SU-DHL-6 (cell line): ENCODE results near the gene LRRC23.

Experiments
- H2AFZ ChIP-seq: fragments of 200-600 bp; sonication (generic); 2 replicates; pipeline ENCODE4 v1.6.1; 2014; ENCODE audit warnings: low read depth, mild to moderate bottlenecking, moderate library complexity, mixed read lengths, antibody characterized with exemption, low read length; ENCODE audit not compliant: severe bottlenecking
- H3F3A ChIP-seq: fragments of 200-600 bp; shearing (Covaris generic); 2 replicates; pipeline ENCODE4 v1.6.0; 2016; ENCODE audit warnings: antibody characterized with exemption, mild to moderate bottlenecking; ENCODE audit not compliant: insufficient read depth
- H3K27ac ChIP-seq: fragments of 200-600 bp; sonication (generic); 2 replicates; pipeline ENCODE4 v1.5.1; 2016; ENCODE audit warnings: low read depth, mild to moderate bottlenecking, low read length, moderate library complexity, mixed read lengths
- H3K27me3 ChIP-seq: fragments of 200-600 bp; sonication (generic), shearing (Covaris generic); 2 replicates; pipeline ENCODE4 v1.6.0; 2014; ENCODE audit warnings: mild to moderate bottlenecking, low read length
- H3K36me3 ChIP-seq: fragments of 200-600 bp; sonication (generic); 2 replicates; pipeline ENCODE4 v1.6.1; 2014; ENCODE audit warnings: mild to moderate bottlenecking, low read length, mixed read lengths
- H3K4me2 ChIP-seq: fragments of 300-600, 200-600 bp; shearing (Covaris generic), sonication (generic); 2 replicates; pipeline ENCODE4 v1.6.0; 2014; ENCODE audit warnings: low read length, low read depth, mild to moderate bottlenecking; ENCODE audit not compliant: poor library complexity, severe bottlenecking
- H3K4me3 ChIP-seq: fragments of 200-600 bp; sonication (generic); 2 replicates; pipeline ENCODE4 v1.5.1; 2014; ENCODE audit warnings: antibody characterized with exemption, low read length, mild to moderate bottlenecking, mixed read lengths; ENCODE audit not compliant: insufficient read depth, poor library complexity, severe bottlenecking
- H3K79me2 ChIP-seq: fragments of 200-600 bp; sonication (generic); 2 replicates; pipeline ENCODE4 v1.6.1; 2014; ENCODE audit warnings: mild to moderate bottlenecking, low read length, moderate library complexity; ENCODE audit not compliant: insufficient read depth
- H3K9ac ChIP-seq: fragments of 200-600 bp; sonication (generic); 2 replicates; pipeline ENCODE4 v1.7.0; 2014; ENCODE audit warnings: mild to moderate bottlenecking, low read length
- H3K9me2 ChIP-seq: fragments of 200-600 bp; sonication (generic); replicated peaks from 2 replicates; pipeline ENCODE4 v1.6.1; 2014; ENCODE audit warnings: low read length; ENCODE audit not compliant: insufficient read depth
- H3K9me3 ChIP-seq: fragments of 200-600 bp; sonication (generic); 2 replicates; pipeline ENCODE4 v1.6.1; 2014; ENCODE audit warnings: low read length, mixed read lengths; ENCODE audit not compliant: insufficient read depth
- H4K20me1 ChIP-seq: fragments of 200-600 bp; sonication (generic); 2 replicates; pipeline ENCODE4 v1.6.1; 2014; ENCODE audit warnings: low read depth, mild to moderate bottlenecking, antibody characterized with exemption, low read length, moderate library complexity, mixed read lengths
- CTCF ChIP-seq: fragments of 200-600 bp; sonication (generic); IDR thresholded peaks from one replicate; pipeline ENCODE4 v1.5.1; 2017; ENCODE audit warnings: antibody characterized with exemption, mild to moderate bottlenecking, low read length, moderate library complexity; ENCODE audit not compliant: insufficient read depth, poor library complexity, severe bottlenecking
- EZH2phosphoT487 ChIP-seq: fragments of 200-600 bp; sonication (generic), shearing (Covaris generic); conservative IDR thresholded peaks from 2 replicates; pipeline ENCODE4 v1.6.1; 2018; ENCODE audit warnings: mild to moderate bottlenecking, antibody characterized with exemption, low read length, moderate library complexity, mixed read lengths

Gene LRRC23

GRCh38 chr12:6954316-6955107 is 49.9 kb downstream of the LRRC23 start:
- Histone ChIP-seq H2AFZ (no peak overlapping the region), H3K27ac (no peak overlapping the region), H3K79me2 (no peaks in the 10 kb centered on the region), H3K4me3 (no peak overlapping the region), H3K4me2 (peak overlapping the region; percentile 61), H3K9me2 (no peaks in the 10 kb centered on the region), H3K9me3 (no peaks in the 10 kb centered on the region), H3K36me3 (no peaks in the 10 kb centered on the region), H3F3A (no peaks in the 10 kb centered on the region), H4K20me1 (no peaks in the 10 kb centered on the region), H3K27me3 (no peaks in the 10 kb centered on the region), H3K9ac (no peak overlapping the region)
- no peak for TF ChIP-seq CTCF
- TF ChIP-seq EZH2phosphoT487 = no peak

GRCh38 chr12:6955108-6956020 is 50.7 kb downstream of the LRRC23 start:
- no peak overlapping the region for H3K4me3 ChIP-seq
- H3K36me3 ChIP-seq = no peaks in the 10 kb centered on the region
- H3K4me2 ChIP-seq = no peak overlapping the region
- H3K27me3 ChIP-seq = no peaks in the 10 kb centered on the region
- H3K9ac ChIP-seq = no peak overlapping the region
- H2AFZ ChIP-seq = no peak overlapping the region
- no peak for TF ChIP-seq EZH2phosphoT487
- TF ChIP-seq CTCF = no peak
- no peaks in the 10 kb centered on the region for H3K79me2 ChIP-seq
- H3K9me3 ChIP-seq = no peaks in the 10 kb centered on the region
- no peaks in the 10 kb centered on the region for H4K20me1 ChIP-seq
- H3K9me2 ChIP-seq = no peaks in the 10 kb centered on the region
- no peak overlapping the region for H3K27ac ChIP-seq
- H3F3A ChIP-seq = no peaks in the 10 kb centered on the region

- Histone ChIP-seq H3K9me2 (no peaks in the 10 kb centered on the region), H2AFZ (no peak overlapping the region), H3K9ac (no peak overlapping the region), H3K27me3 (no peaks in the 10 kb centered on the region), H3K36me3 (no peaks in the 10 kb centered on the region), H4K20me1 (no peaks in the 10 kb centered on the region), H3K79me2 (no peaks in the 10 kb centered on the region), H3F3A (no peaks in the 10 kb centered on the region), H3K4me3 (no peak overlapping the region), H3K27ac (no peak overlapping the region), H3K4me2 (no peak overlapping the region), H3K9me3 (no peaks in the 10 kb centered on the region)
- TF ChIP-seq CTCF (no peak), EZH2phosphoT487 (no peak)
Measured at GRCh38 chr12:6956021-6956727, 51.6 kb downstream of the LRRC23 start.
